GM12878 (cell line): ENCODE data around the gene BCLAF1. TPM values are rescaled to one million over a fixed set of nuclear protein-coding genes. Genes with fewer than 3 reads are reported as not detected.
A peak's percentile ranks its signal among the peaks of the same experiment; 100 is the strongest.

Experiments
- ATAC-seq: fragments of 200-7000 bp; cut with Tn5 transposase; 3 replicates; pipeline ENCODE4 v1.9.1; 2020; ENCODE audit warnings: mild to moderate bottlenecking, moderate library complexity
- BruUV-seq: library from RNA; stranded (reverse); fragments of 400-500 nt; replicated peaks from 2 replicates; lab custom pipeline; 2021; lab: Mats Ljungman, UMichigan
- CTCF ChIA-PET: fragments of 300-600 bp; sonication (Branson Sonifier 250); formaldehyde crosslinking; extraction: SDS; loops from one replicate; lab custom pipeline; 2021; ENCODE audit warnings: inconsistent platforms; lab: Yijun Ruan, JAX
- POLR2A ChIA-PET: fragments of 350-600 bp; formaldehyde crosslinking; extraction: SDS; loops from one replicate; lab custom pipeline; 2021; ENCODE audit warnings: inconsistent platforms; lab: Charles Lee
- RAD21 ChIA-PET: fragments of 300-600 bp; sonication (Branson Sonifier 250); formaldehyde crosslinking; loops from one replicate; lab custom pipeline; 2023; ENCODE audit warnings: antibody characterized with exemption; ENCODE audit not compliant: unreplicated experiment; lab: Charles Lee
- SMC1A ChIA-PET: fragments of 300-600 bp; sonication (Branson Sonifier 250); formaldehyde crosslinking; loops from one replicate; lab custom pipeline; 2023; ENCODE audit not compliant: unreplicated experiment, uncharacterized antibody; lab: Charles Lee
- DNase-seq: peaks from one replicate; pipeline ENCODE4 v3.0.0-alpha.2; 2011; ENCODE audit warnings: low read depth, low spot score
- FAIRE-seq: peaks from 3 replicates; lab custom pipeline; 2011; peaks lifted over from hg19 to GRCh38; lab: Jason Lieb, UNC
- H2AFZ ChIP-seq: 2 replicates; pipeline ENCODE4 v1.6.0; 2011; ENCODE audit warnings: low read depth, low read length, control low read depth; ENCODE audit not compliant: control insufficient read depth
- H3K27ac ChIP-seq: 2 replicates; pipeline ENCODE4 v1.5.1; 2011; ENCODE audit warnings: control low read depth; ENCODE audit not compliant: control insufficient read depth, insufficient read depth
- H3K27me3 ChIP-seq, 2 experiments: replicated peaks in 1 of 2; 2 replicates each; pipeline versions ENCODE4 v1.6.0 to v1.6.1; 2011; ENCODE audit warnings: low read length in 1 of 2; ENCODE audit not compliant: control insufficient read depth in 2 of 2, insufficient read depth in 2 of 2
- H3K36me3 ChIP-seq, 2 experiments: 2 replicates each; pipeline ENCODE4 v1.5.1; 2011; ENCODE audit warnings: low read length in 1 of 2; ENCODE audit not compliant: control insufficient read depth in 2 of 2, insufficient read depth in 2 of 2
- H3K4me1 ChIP-seq: 2 replicates; pipeline ENCODE4 v1.6.1; 2011; ENCODE audit warnings: mild to moderate bottlenecking, low read length, moderate library complexity, mixed read lengths; ENCODE audit not compliant: control insufficient read depth, insufficient read depth
- H3K4me2 ChIP-seq: 2 replicates; pipeline ENCODE4 v1.6.0; 2011; ENCODE audit warnings: control low read depth; ENCODE audit not compliant: control insufficient read depth, insufficient read depth
- H3K4me3 ChIP-seq: fragments of 200-600 bp; sonication (generic); 2 replicates; pipeline ENCODE4 v1.5.1; 2016
- H3K79me2 ChIP-seq: 2 replicates; pipeline ENCODE4 v1.6.0; 2011; ENCODE audit warnings: low read length; ENCODE audit not compliant: control insufficient read depth, insufficient read depth
- H3K9ac ChIP-seq: 2 replicates; pipeline ENCODE4 v1.8.0; 2011; ENCODE audit warnings: low read length, control low read depth, mixed read lengths; ENCODE audit not compliant: control insufficient read depth, insufficient read depth
- H3K9me3 ChIP-seq: replicated peaks from 3 replicates; pipeline ENCODE4 v1.5.1; 2011; ENCODE audit warnings: mild to moderate bottlenecking, low read length; ENCODE audit not compliant: control insufficient read depth, insufficient read depth
- H4K20me1 ChIP-seq: 2 replicates; pipeline ENCODE4 v1.6.0; 2011; ENCODE audit not compliant: control insufficient read depth, insufficient read depth
- NFIC ChIP-seq: IDR thresholded peaks from 2 replicates; pipeline ENCODE4 v1.6.1; 2012; ENCODE audit warnings: low read depth, mild to moderate bottlenecking, inconsistent platforms, low read length, moderate library complexity
- PAX5 ChIP-seq: IDR thresholded peaks from 2 replicates; pipeline ENCODE4 v1.6.1; 2011; ENCODE audit warnings: low read depth, low read length, borderline replicate concordance
- POLR2A ChIP-seq: IDR thresholded peaks from 2 replicates; pipeline ENCODE4 v1.6.1; 2011; ENCODE audit warnings: low read depth, mild to moderate bottlenecking, low read length
- YY1 ChIP-seq: IDR thresholded peaks from 2 replicates; pipeline ENCODE4 v1.6.1; 2011; ENCODE audit warnings: low read depth, mild to moderate bottlenecking, low read length
- WGBS: methylation state at CpG from one replicate; pipeline ENCODE4 v1.1.6; 2016; ENCODE audit warnings: low lambda C conversion rate; ENCODE audit not compliant: insufficient replicate concordance, insufficient coverage; ENCODE audit errors: missing lambda C conversion rate; 5-methylcytosine and 5-hydroxymethylcytosine counted together
- in situ Hi-C: fragments of 300-500 bp; cut with MboI; formaldehyde crosslinking; loops from 9 replicates; pipeline ENCODE4 v1.14.3; 2018; ENCODE audit warnings: mixed read lengths
- intact Hi-C: fragments of 100-400 bp; cut with micrococcal nuclease; formaldehyde crosslinking; loops from one replicate; pipeline ENCODE4 v1.14.2; 2022; ENCODE audit not compliant: unreplicated experiment
- polyA plus RNA-seq, 11 experiments: library from polyadenylated mRNA; depleted of rRNA in 4 of 11; unstranded in 6 of 11; stranded (reverse) in 5 of 11; fragments of >200 nt; fragmentation: Nextera tagmentation in 4 of 11; fragmentation: Illumina TruSeq in 1 of 11; extraction: Ambion mirVana in 4 of 11; extraction: Trizol in 1 of 11; gene quantifications; 1 replicate in 1 of 11; 2 replicates in 10 of 11; pipeline versions ENCODE4 v1.2.1 to v1.2.3, GENCODE V29; 2011 to 2016; ENCODE audit warnings: inconsistent platforms in 2 of 11, missing spikeins in 2 of 11, low read depth in 1 of 11
- total RNA-seq, 4 experiments: library from RNA; depleted of rRNA in 3 of 4; stranded (reverse); fragments of >200 nt in 3 of 4; fragmentation: Illumina TruSeq in 1 of 4; extraction: Trizol in 1 of 4; gene quantifications; 2 replicates each; pipeline versions ENCODE4 v1.2.1 to v1.2.3, GENCODE V29; 2013 to 2021

Gene BCLAF1
- total and polyA plus RNA-seq, 10 of the 15 experiments (the other 5 are each of a cell fraction or from before 2014, with no cell fraction given): 56.0 to 223 (median 114) TPM

DNA sequence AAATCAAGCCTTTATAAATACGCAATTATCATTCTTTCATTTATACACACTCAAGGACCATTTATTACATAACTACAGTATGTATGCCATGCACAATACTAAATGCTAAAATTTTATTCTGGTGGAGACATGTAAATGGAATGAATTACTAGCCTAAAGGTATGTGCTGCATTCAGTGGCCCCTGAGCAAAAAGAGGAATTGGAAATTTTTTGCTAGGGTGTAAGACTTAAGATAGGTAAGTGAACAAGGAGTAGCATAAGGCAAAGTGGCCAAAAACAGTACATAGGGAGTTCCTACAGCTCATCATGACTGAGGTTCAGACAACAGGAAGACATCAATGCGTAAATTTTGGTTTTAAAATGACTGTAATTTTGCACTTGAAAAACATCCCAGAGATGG lies 37.2 kb downstream of the BCLAF1 start:
- POLR2A ChIA-PET: interaction anchor here (1.6 to 8.4 kb wide), 2 partner anchors 14 to 36 kb away, joined by 4 to 59 read pairs; partner anchors contain the start of gene BCLAF1
- in situ Hi-C loops: no loop called here
- no peak for FAIRE-seq
- RAD21 ChIA-PET: interaction anchor here (1.4 kb wide), 1 partner anchor 65 kb away, joined by 4 read pairs; no protein-coding TSS in a partner anchor
- TF ChIP-seq POLR2A: 0 out of 2 replicates have a peak, but pooled peaks have one; percentile 17
- no peak for TF ChIP-seq NFIC
- Histone ChIP-seq H2AFZ (no peak overlapping the region), H3K9me3 (no peaks in the 10 kb centered on the region), H3K4me1 (no peaks in the 10 kb centered on the region), H3K79me2 (peaks cover 18% of the 10 kb centered on the region), H3K4me3 (no peak overlapping the region), H3K36me3 (no peaks in the 10 kb centered on the region; a peak in 1 of 4 replicates), H4K20me1 (no peaks in the 10 kb centered on the region), H3K27ac (no peak overlapping the region), H3K4me2 (no peak overlapping the region), H3K9ac (no peak overlapping the region), H3K27me3 (no peaks in the 10 kb centered on the region)
- ATAC-seq: no peak
- CTCF ChIA-PET: interaction anchor here (1.5 to 4.8 kb wide), 5 partner anchors 10 to 65 kb away, joined by 4 to 20 read pairs (median 5); no protein-coding TSS in a partner anchor
- DNase-seq: no peak
- BruUV-seq: no TSS peak
- WGBS: 50% methylated on average over 2 of the region's 2 CpGs
- SMC1A ChIA-PET: interaction anchor here (0.7 to 3.6 kb wide), 4 partner anchors 8 to 22 kb away, joined by 3 to 19 read pairs (median 6); no protein-coding TSS in a partner anchor
- intact Hi-C loops: no loop called here

DNA sequence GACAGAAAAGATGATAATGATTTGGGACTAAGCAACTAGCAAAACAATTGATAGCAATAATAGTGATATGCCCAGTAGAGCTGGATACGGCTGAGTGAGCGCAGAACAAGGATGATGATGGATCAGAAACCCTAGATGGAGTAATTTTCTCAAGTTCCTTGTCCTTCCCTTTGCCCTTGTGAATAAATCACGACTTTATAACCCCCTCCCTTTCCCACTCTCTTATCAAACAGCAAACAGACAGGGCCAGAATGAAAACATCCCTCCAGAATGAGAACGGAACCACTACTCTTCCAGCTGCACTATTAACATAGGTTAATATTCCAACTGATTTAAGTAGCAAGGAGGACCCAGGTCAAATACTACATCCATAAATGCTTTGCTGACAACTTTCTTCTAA lies 38.3 kb downstream of the BCLAF1 start:
- H3K4me3 ChIP-seq: peak overlapping the region; percentile 80; the same call in 1 of the 2 replicates
- in situ Hi-C loops (no loop called here), intact Hi-C loops (loop anchor here (2.0 kb wide), 1 partner anchor 37 kb away; the partner anchor contains the start of gene BCLAF1)
- ATAC-seq (no peak), DNase-seq (no peak), FAIRE-seq (no peak)
- no peak overlapping the region for H3K9ac ChIP-seq
- peaks cover 18% of the 10 kb centered on the region for H3K79me2 ChIP-seq
- peak overlapping the region; percentile 8; the same call in 1 of the 2 replicates for H3K27ac ChIP-seq
- peak overlapping the region; percentile 90 for H3K4me2 ChIP-seq
- no peaks in the 10 kb centered on the region for H3K9me3 ChIP-seq
- SMC1A ChIA-PET: interaction anchor here (1.1 to 3.6 kb wide), 7 partner anchors 9 to 66 kb away, joined by 4 to 19 read pairs (median 9); no protein-coding TSS in a partner anchor
- no peak overlapping the region for H2AFZ ChIP-seq
- RAD21 ChIA-PET: interaction anchor here (0.8 to 1.6 kb wide), 3 partner anchors 34 to 66 kb away, joined by 3 to 6 read pairs (median 4); partner anchors contain the start of gene BCLAF1
- TF ChIP-seq PAX5 (0 out of 2 replicates have a peak, but pooled peaks have one; percentile 8), YY1 (no peak)
- WGBS: 75% methylated on average over 4 of the region's 4 CpGs
- POLR2A ChIA-PET: interaction anchor here (1.0 to 8.4 kb wide), 5 partner anchors 8 to 42 kb away, joined by 3 to 59 read pairs (median 5); partner anchors contain the start of gene BCLAF1
- BruUV-seq: no TSS peak
- H4K20me1 ChIP-seq: no peaks in the 10 kb centered on the region
- H3K4me1 ChIP-seq: no peaks in the 10 kb centered on the region
- CTCF ChIA-PET: interaction anchor here (1.3 to 4.8 kb wide), 5 partner anchors 9 to 66 kb away, joined by 3 to 20 read pairs (median 5); no protein-coding TSS in a partner anchor
- H3K27me3 ChIP-seq: no peaks in the 10 kb centered on the region
- no peaks in the 10 kb centered on the region; a peak in 1 of 4 replicates for H3K36me3 ChIP-seq
